Parathyroid adenoma (tissue), 2 donors: ENCODE data around the gene C2orf42.

Source experiments
- H2AFZ ChIP-seq: fragments of 300-600 bp; sonication (generic); one replicate; pipeline ENCODE4 v1.7.0; 2017; ENCODE audit warnings: antibody characterized with exemption, mild to moderate bottlenecking
- H3K27ac ChIP-seq: fragments of 300-600 bp; sonication (generic); one replicate; pipeline ENCODE4 v1.7.0; 2017
- H3K27me3 ChIP-seq: fragments of 300-600 bp; sonication (generic); one replicate; pipeline ENCODE4 v1.7.0; 2017; ENCODE audit warnings: low read length; ENCODE audit not compliant: control insufficient read depth, insufficient read depth
- H3K36me3 ChIP-seq: fragments of 300-600 bp; sonication (generic); one replicate; pipeline ENCODE4 v1.7.0; 2017; ENCODE audit warnings: low read length; ENCODE audit not compliant: control insufficient read depth, insufficient read depth
- H3K4me1 ChIP-seq: fragments of 300-600 bp; sonication (generic); one replicate; pipeline ENCODE4 v1.7.0; 2017; ENCODE audit warnings: control low read depth
- H3K4me2 ChIP-seq: fragments of 300-600 bp; sonication (generic); one replicate; pipeline ENCODE4 v1.7.0; 2017; ENCODE audit warnings: low read length
- H3K4me3 ChIP-seq: fragments of 300-600 bp; sonication (generic); one replicate; pipeline ENCODE4 v1.7.0; 2017; ENCODE audit warnings: low read depth, low read length
- H3K79me2 ChIP-seq: fragments of 300-600 bp; sonication (generic); one replicate; pipeline ENCODE4 v1.7.0; 2017; ENCODE audit warnings: control low read depth
- H3K9ac ChIP-seq: fragments of 300-600 bp; sonication (generic); one replicate; pipeline ENCODE4 v1.7.0; 2017; ENCODE audit warnings: mild to moderate bottlenecking
- H3K9me3 ChIP-seq: fragments of 300-600 bp; sonication (generic); one replicate; pipeline ENCODE4 v1.7.0; 2017; ENCODE audit warnings: low read length; ENCODE audit not compliant: control insufficient read depth
- TF ChIP-seq, protein P1 (sequence below): fragments of 300-600 bp; sonication (generic); IDR thresholded peaks from one replicate; pipeline ENCODE4 v1.7.0; 2017; ENCODE audit warnings: antibody characterized with exemption, mild to moderate bottlenecking
- donor health status: primary hyperparathyroidism.

The C2orf42 gene

DNA sequence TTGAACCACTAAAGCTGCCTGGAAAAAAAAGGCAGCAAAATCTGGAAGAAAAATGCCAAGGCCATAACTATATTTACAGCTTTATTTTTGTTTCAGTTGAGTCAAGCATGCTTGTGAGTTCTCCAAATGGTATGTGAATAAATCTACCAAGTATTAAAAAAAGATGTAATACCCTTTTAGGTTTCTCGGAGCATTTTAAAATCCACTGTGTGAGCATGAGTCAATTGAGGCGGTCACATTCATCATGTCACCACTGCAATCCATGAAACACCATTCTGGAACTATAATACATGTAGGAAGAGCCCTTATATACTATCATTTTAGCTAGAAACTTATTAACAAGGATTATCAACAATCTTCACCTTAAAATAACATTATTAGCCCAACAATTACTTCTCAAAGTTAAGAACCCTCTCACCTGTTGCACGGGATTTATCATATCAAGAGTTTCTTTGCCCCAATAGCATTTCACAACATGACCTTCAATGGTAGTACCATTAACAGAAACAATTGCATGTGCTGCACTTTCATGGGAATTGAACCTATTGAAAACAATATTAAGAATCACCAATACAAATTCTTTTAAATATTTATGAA, 24.2 kb upstream of the C2orf42 start:
- no peaks in the 10 kb centered on the region for H3K9me3 ChIP-seq
- no peaks in the 10 kb centered on the region for H3K79me2 ChIP-seq
- H3K4me1 ChIP-seq, result no peaks in the 10 kb centered on the region
- no peaks in the 10 kb centered on the region for H3K36me3 ChIP-seq
- H2AFZ ChIP-seq, result no peak overlapping the region
- no peak overlapping the region for H3K4me3 ChIP-seq
- no peak overlapping the region for H3K4me2 ChIP-seq
- no peak overlapping the region for H3K27ac ChIP-seq
- no peak overlapping the region for H3K9ac ChIP-seq
- TF ChIP-seq, protein P1, sequence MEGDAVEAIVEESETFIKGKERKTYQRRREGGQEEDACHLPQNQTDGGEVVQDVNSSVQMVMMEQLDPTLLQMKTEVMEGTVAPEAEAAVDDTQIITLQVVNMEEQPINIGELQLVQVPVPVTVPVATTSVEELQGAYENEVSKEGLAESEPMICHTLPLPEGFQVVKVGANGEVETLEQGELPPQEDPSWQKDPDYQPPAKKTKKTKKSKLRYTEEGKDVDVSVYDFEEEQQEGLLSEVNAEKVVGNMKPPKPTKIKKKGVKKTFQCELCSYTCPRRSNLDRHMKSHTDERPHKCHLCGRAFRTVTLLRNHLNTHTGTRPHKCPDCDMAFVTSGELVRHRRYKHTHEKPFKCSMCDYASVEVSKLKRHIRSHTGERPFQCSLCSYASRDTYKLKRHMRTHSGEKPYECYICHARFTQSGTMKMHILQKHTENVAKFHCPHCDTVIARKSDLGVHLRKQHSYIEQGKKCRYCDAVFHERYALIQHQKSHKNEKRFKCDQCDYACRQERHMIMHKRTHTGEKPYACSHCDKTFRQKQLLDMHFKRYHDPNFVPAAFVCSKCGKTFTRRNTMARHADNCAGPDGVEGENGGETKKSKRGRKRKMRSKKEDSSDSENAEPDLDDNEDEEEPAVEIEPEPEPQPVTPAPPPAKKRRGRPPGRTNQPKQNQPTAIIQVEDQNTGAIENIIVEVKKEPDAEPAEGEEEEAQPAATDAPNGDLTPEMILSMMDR, result no peak
- no peaks in the 10 kb centered on the region for H3K27me3 ChIP-seq

DNA sequence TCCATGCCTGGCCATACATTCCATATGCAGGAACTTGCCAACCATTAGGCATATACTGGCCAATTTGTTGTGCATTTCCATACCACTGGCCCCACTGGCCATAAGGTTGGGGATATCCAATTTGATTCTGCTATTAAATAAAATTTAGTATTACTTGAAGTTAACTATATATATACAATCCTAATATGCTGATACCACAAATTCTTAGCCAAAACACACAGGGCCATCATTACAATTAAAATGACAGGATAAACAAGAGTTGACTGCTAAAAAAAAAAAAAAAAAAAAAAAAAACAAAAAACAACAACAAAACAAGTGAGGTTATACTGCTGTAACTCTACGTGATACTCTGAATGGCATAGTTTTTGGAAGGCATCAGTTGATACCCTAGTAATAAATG, 23.5 kb upstream of the C2orf42 start:
- TF ChIP-seq, protein P1, result no peak
- Histone ChIP-seq H3K36me3 (no peaks in the 10 kb centered on the region), H3K27me3 (no peaks in the 10 kb centered on the region), H3K27ac (no peak overlapping the region), H2AFZ (no peak overlapping the region), H3K79me2 (no peaks in the 10 kb centered on the region), H3K4me3 (no peak overlapping the region), H3K4me2 (no peak overlapping the region), H3K9ac (no peak overlapping the region), H3K4me1 (no peaks in the 10 kb centered on the region), H3K9me3 (no peaks in the 10 kb centered on the region)

DNA sequence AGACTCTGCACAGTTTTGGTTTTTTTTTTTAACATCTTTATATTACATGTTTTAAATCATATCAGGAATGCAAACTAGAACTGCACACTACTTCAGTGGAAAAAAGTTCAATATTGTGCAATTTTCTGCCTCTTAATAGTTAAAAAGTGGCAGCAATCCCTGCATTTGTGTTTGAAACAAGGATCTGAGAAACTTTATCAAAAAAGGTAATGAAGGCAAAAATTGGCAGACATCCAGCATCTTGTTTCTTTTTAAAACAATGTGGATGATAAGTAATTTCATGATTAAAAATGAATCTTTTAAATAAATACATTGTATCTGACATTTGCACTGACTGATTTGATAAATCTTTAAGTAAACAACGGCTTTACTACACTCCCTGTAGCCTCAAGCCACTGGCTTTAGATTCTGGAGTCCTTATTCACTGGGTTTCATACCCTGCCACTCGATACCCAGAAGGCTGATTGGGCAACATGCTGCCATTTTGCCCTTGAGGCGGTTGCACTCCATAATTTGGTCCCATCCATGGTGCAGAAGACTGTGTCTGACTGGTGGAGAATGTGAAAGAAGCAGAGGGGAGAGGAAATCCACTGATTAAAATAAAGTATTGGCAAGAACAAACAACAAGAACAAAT, 21.6 kb upstream of the C2orf42 start:
- no peaks in the 10 kb centered on the region for H3K9me3 ChIP-seq
- H3K27ac ChIP-seq, result no peak overlapping the region
- no peak overlapping the region for H3K9ac ChIP-seq
- no peak overlapping the region for H2AFZ ChIP-seq
- H3K4me3 ChIP-seq, result no peak overlapping the region
- TF ChIP-seq, protein P1, result no peak
- no peaks in the 10 kb centered on the region for H3K36me3 ChIP-seq
- no peaks in the 10 kb centered on the region for H3K27me3 ChIP-seq
- H3K4me2 ChIP-seq, result no peak overlapping the region
- H3K4me1 ChIP-seq, result no peaks in the 10 kb centered on the region
- no peaks in the 10 kb centered on the region for H3K79me2 ChIP-seq

DNA sequence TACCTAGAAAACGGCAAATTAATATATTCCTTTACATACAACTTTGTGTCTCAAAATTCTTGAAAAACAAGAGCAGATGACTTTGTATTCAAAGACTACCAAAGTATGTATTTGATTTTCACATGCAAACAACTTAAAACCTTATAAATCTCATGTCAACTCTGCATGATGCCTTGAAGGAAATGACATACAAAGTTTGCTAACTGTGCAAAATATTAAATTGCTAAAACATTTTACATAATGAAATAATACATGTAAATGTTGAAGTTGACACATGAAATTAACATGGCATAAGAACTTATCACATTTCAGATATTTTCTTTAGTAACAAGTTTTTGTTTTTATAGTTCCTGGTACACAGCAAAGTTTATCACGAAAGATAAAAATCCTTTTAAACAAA, 20.8 kb upstream of the C2orf42 start:
- H3K4me3 ChIP-seq, result no peak overlapping the region
- TF ChIP-seq, protein P1, result no peak
- H3K4me2 ChIP-seq, result no peak overlapping the region
- no peaks in the 10 kb centered on the region for H3K36me3 ChIP-seq
- H3K27me3 ChIP-seq, result no peaks in the 10 kb centered on the region
- no peak overlapping the region for H2AFZ ChIP-seq
- H3K4me1 ChIP-seq, result no peaks in the 10 kb centered on the region
- H3K79me2 ChIP-seq, result no peaks in the 10 kb centered on the region
- no peaks in the 10 kb centered on the region for H3K9me3 ChIP-seq
- H3K27ac ChIP-seq, result no peak overlapping the region
- H3K9ac ChIP-seq, result no peak overlapping the region

DNA sequence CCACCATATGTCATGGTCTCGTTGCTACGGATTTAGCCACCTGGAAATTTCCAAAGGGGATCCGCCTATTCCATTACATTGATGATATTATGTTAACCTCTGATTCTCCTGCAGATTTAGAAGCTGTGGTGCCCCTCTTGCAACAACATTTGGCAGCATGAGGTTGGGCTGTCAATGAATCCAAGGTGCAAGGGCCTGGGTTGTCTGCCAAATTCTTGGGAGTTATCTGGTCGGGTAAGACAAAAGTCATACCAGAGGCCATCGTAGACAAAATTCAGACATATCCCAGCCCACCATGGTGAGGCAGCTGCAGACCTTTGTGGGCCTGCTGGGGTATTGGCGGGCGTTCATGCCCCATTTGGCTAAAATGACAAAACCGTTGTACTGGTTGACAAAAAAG, 13.6 kb upstream of the C2orf42 start:
- TF ChIP-seq, protein P1, result no peak

More for the DNA sequence above, 13.6 kb upstream of the C2orf42 start:
- no peaks in the 10 kb centered on the region for H3K27me3 ChIP-seq
- H3K27ac ChIP-seq, result no peak overlapping the region
- no peaks in the 10 kb centered on the region for H3K36me3 ChIP-seq
- H3K9me3 ChIP-seq, result no peaks in the 10 kb centered on the region
- no peak overlapping the region for H3K4me3 ChIP-seq
- H3K4me1 ChIP-seq, result no peaks in the 10 kb centered on the region
- H2AFZ ChIP-seq, result no peak overlapping the region
- no peak overlapping the region for H3K4me2 ChIP-seq
- no peaks in the 10 kb centered on the region for H3K79me2 ChIP-seq
- H3K9ac ChIP-seq, result no peak overlapping the region
